ENCODE results near the gene CNTN4.

DNA sequence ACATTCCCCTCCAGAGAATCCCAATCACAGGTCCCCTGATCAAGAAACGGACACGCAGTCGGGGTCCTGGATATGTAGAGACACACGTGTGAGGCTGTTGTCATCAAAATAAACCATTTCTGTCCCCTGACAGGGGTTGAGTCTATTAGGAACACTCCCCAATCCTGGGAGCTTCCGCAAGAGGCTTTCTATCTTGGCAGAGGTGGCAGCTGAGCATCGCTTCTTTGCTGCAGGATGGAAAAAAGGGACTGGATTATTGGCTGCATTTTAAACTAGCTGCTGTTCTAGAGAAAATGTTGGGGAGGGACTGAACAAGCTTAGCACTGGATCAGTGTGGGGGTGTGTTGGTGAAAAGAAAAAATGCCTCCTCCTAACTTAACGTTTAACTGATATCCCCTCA is 2.5 kb upstream of the CNTN4 start:
- TF ChIP-seq, protein P1, sequence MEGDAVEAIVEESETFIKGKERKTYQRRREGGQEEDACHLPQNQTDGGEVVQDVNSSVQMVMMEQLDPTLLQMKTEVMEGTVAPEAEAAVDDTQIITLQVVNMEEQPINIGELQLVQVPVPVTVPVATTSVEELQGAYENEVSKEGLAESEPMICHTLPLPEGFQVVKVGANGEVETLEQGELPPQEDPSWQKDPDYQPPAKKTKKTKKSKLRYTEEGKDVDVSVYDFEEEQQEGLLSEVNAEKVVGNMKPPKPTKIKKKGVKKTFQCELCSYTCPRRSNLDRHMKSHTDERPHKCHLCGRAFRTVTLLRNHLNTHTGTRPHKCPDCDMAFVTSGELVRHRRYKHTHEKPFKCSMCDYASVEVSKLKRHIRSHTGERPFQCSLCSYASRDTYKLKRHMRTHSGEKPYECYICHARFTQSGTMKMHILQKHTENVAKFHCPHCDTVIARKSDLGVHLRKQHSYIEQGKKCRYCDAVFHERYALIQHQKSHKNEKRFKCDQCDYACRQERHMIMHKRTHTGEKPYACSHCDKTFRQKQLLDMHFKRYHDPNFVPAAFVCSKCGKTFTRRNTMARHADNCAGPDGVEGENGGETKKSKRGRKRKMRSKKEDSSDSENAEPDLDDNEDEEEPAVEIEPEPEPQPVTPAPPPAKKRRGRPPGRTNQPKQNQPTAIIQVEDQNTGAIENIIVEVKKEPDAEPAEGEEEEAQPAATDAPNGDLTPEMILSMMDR (IDR thresholded peaks at IDR 0.05; ENCODE audit: control extremely low read depth in 1 of 3, insufficient read depth in 1 of 3, low read depth in 1 of 3, low read length in 3 of 3): no peak
- TF ChIP-seq POLR2AphosphoS5 (IDR thresholded peaks at IDR 0.05; ENCODE audit: low read depth, low read length) (no peak), SIN3A (conservative IDR thresholded peaks at IDR 0.05 in 1 of 2, IDR thresholded peaks at IDR 0.05 in 1 of 2; ENCODE audit: low read depth in 1 of 2, low read length in 2 of 2) (no peak), POLR2A (IDR thresholded peaks at IDR 0.05; ENCODE audit: control extremely low read depth in 1 of 2, low read depth in 2 of 2, low read length in 2 of 2) (no peak), CHD2 (IDR thresholded peaks at IDR 0.05; ENCODE audit: low read length) (no peak), BRCA1 (IDR thresholded peaks at IDR 0.05; ENCODE audit: low read depth, low read length) (no peak), BACH1 (IDR thresholded peaks at IDR 0.05; ENCODE audit: low read length) (no peak), SUZ12 (IDR thresholded peaks at IDR 0.05; ENCODE audit: low read length) (no peak)
